GDM1 (cell line): ENCODE results near the gene ZKSCAN1.
"Not testable (repeated sequence)": the region's sequence is repeated elsewhere in the genome, so short reads cannot be mapped to it uniquely, and the experiment has no call there.

ENCODE experiments used
- DNase-seq: peaks from one replicate; lab custom pipeline; 2025; lab: John Stamatoyannopoulos, UW

The ZKSCAN1 gene

GRCh38 chr7:100003711-100004661, 11.4 kb upstream of the ZKSCAN1 start:
- peak; percentile 23 for DNase-seq

DNA sequence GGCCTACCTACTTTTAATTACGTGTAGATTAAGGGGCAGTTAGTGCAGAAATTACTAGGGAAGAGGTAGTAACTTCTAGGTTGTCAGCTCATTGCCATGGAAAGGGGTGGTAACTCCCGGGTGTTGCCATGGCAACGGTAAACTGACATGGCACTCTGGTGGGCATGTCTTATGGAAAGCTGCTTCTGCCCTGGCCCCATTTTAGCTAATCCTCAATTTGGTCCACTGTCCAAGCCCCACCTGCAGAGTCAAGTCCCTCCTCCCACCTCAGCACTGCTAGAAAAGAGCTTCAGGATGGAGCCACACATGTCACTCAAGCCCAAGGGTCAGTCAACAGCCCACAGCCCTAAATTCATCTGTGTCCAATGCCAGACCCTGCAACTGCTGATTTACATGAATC, 7.5 kb upstream of the ZKSCAN1 start:
- DNase-seq, result no peak

DNA sequence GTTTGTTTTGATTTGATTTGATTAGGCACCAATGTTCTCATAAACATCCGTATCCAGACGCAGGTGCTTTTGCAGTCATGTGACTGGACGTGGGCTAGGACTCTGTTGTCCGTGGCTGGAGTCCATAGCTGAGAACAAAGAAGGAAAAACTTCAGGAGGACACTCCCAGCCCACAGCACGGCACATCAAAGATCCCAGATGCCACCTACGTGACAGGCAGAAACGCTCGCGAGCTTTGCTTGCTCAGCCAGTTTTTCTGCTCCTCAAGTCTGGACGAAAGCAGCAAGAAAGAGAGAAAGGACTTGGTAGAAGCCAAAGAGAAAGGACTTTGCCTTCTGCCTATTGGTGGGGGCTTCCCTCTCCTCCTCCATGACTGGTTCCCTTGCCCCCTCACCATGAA, 6.9 kb upstream of the ZKSCAN1 start:
- no peak for DNase-seq

DNA sequence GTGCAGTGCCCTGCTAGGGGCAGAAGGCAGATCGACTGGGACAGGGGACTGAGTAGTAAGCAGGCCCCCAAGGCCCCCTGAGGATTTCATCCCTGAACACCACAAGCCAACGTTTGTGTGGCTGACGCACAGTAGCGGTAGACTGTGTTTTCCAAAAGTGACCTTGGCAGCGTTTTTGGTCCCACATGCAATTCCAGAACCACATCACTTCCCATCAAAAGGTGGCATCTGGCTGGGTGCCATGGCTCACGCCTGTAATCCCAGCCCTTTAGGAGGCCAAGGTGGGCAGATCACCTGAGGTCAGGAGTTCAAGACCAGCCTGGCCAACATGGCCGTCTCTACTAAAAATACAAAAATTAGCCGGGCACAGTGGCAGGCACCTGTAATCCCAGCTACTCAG, 5.4 kb upstream of the ZKSCAN1 start:
- not testable (repeated sequence) for DNase-seq

DNA sequence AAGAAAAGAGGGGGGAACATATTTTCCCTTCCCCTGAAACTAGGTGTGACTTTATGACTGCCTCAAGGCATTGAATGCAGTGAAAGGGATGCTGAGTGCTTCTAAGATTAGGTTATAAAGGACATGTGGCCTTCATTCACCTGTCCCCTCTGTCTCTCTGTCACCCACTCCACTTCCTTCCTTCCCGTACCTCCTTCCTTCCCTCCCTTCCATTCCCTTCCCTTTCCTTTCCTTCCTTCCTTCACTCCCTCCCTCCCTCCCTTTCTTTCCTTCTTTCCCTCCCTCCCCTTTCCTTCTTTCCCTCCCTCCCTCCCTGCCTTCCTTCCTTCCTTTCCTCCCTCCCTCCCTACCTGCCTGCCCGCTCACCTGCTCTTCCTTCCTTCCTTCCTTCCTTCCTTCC, 4.5 kb upstream of the ZKSCAN1 start:
- no peak for DNase-seq

DNA sequence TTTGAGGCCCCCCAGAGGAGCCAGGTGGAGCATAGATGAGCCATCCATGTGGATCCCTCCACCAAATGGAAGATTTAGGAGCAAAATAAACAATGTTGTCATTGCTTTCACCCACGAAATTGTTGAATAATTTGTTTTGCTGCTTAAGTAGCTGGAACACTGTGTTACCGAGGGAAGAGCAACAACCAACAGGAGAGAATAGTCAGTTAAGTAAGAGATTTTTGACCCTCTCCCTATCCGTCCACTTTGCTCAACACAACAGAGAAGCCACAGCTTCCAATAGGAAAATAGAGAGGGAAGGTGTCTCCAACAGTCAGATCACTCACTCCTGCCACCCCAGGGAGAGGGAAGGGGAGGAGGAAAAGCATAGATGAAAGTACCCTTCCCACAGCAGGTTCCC, 3.9 kb upstream of the ZKSCAN1 start:
- no peak for DNase-seq

DNA sequence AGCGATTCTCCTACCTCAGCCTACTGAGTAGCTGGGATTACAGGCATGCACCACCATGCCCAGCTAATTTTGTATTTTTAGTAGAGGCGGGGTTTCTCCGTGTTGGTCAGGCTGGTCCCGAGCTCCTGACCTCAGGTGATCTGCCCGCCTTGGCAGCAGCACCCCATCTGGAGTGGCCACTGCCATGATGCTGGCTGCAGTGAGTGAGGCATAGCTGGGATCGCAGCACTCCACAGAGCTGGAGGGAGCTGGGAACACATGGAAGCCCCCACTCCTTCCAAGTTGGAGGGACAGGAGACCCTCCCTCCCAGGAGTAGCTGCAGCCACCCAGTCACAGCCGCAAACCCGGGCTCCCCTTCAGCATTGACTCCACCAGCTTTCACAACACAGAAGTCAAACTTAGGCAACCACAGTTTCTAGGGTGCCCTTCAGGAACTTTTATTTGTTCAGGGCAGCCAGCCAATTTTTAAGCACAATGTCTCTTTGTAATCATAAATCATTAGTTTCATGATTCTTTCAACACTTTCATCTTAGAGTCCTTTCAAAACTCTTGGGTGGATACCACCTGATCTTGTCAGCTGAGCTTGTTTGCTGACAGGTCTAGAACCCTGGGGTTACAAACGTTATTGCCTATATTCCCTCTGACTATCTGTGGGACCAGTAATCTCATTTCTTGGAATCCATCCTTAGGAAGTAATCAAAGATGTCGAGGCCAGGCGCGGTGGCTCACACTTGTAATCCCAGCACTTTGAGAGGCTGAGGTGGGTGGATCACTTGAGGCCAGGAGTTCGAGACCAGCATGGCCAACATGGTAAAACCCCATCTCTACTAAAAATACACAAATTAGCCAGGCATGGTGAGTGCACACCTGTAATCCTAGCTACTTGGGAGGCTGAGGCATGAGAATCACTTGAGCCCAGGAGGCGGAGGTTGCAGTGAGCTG, 2.7 kb upstream of the ZKSCAN1 start:
- not testable (repeated sequence) for DNase-seq

DNA sequence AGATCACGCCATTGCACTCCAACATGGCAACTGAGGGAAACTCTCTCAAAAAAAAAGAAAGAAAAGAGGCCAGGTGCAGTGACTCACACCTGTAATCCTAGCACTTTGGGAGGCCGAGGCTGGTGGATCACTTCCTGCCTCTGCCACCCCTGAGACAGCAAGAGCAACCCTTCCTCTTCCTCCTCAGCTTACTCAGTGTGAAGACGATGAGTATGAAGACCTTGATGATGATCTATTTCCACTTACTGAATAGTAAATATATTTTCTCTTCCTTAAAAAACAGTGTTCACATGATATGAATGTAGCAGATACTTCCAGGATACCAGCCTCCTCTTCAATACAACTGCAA, 2.1 kb upstream of the ZKSCAN1 start:
- DNase-seq, result no peak

GRCh38 chr7:100016215-100016901, 962 bp downstream of the ZKSCAN1 start:
- DNase-seq, result no peak

DNA sequence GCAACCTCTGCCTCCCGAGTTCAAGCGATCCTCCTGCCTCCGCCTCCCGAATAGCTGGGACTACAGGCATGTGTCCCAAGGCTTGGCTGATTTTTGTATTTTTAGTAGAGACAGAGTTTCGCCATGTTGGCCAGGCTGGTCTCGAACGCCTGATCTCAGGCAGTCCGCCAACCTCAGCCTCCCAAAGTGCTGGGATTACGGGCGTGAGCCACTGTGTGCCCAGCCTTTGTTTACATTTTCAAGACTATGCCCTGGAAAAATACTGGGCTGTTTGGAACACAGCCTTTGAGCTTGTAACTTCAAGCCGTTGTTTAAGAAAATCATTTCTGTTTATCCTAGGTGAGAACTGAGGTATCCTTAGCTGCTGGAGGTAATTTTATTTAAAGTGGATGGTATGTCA, 1.9 kb downstream of the ZKSCAN1 start:
- no peak for DNase-seq

DNA sequence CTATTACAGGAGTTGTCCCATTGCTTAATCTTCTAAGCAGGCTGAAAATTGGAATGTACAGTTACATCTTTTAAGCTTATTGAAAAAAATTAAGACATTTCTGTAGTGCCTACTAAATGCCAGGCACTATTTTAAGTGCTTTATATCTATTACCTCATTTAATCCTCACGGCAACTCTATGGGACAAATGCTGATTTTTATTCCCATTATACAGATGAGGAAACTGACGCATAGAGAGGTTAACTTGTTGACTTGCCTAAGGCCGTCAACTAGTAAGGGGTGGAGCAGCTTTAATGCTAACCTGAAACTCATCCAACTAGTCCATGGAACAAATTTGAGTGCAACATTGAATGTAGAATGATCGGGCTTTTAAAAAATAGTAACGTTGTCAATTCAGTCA, 2.5 kb downstream of the ZKSCAN1 start:
- no peak for DNase-seq

DNA sequence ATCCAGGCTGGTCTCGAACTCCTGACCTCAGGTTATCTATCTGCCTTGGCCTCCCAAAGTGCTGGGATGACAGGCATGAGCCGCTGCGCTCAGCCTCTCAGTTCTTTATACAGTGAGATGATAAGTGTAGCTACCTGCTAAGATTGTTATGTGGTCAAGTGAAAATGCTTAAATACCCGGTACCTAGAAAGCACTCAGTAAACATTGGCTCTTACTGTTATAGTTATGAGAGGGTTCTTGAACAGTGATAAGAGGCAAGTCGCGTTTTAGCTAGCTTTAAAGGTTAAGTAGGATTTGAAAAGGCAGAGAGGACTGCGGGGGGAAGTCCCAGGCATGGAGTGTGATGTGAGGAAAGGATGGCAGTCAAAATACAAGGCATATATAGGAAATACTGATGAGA, 4.5 kb downstream of the ZKSCAN1 start:
- DNase-seq, result no peak

DNA sequence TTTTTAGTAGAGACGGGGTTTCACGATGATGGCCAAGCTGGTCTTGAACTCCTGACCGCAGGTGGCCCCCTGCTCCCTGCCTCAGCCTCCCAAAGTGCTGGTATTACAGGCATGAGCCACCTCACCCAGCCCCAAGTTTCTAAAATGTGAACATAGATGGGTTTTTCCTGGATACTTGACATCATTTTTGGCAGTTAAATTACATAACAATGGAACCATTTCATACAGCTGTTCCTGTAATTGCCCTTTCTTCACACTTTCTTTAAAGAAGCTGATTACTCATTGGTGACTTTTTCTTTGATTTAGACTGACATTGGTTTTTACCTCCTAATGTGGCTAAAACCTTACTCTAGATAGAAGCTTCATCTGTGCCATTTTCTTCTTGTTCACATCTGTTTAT, 5.9 kb downstream of the ZKSCAN1 start:
- no peak for DNase-seq

DNA sequence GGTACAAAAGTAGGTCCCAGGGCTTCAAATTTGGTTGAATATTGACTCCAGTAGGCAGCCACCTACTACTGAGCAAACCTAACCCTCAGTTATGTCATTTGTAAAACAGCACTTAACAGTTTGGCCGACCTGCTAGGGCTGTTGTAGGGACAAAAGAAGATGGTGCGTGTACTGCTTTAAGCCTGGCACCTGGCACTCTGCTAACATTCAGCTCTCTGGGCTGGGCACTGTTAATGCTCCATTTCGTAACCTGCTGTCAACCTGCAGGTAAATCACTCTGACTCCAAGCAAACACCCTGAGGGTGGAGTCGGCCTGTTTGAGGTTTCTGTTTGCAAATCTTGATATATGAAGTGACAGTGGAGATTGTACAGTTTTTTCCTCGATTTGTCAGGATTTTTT, 7.2 kb downstream of the ZKSCAN1 start:
- DNase-seq, result no peak

DNA sequence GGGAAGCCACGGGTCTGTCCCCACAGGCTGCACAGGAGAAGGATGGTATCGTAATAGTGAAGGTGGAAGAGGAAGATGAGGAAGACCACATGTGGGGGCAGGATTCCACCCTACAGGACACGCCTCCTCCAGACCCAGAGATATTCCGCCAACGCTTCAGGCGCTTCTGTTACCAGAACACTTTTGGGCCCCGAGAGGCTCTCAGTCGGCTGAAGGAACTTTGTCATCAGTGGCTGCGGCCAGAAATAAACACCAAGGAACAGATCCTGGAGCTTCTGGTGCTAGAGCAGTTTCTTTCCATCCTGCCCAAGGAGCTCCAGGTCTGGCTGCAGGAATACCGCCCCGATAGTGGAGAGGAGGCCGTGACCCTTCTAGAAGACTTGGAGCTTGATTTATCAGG, 8.1 kb downstream of the ZKSCAN1 start:
- no peak for DNase-seq

DNA sequence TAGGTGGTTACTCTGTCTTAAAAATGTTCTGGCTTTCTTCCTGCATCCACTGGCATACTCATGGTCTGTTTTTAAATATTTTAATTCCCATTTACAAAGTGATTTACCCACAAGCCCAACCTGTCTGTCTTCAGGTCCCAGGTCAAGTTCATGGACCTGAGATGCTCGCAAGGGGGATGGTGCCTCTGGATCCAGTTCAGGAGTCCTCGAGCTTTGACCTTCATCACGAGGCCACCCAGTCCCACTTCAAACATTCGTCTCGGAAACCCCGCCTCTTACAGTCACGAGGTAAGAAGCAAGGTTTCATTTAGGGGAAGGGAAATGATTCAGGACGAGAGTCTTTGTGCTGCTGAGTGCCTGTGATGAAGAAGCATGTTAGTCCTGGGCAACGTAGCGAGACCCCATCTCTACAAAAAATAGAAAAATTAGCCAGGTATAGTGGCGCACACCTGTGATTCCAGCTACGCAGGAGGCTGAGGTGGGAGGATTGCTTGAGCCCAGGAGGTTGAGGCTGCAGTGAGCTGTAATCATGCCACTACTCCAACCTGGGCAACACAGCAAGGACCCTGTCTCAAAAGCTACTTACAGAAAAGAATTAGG, 8.7 kb downstream of the ZKSCAN1 start:
- no peak for DNase-seq

DNA sequence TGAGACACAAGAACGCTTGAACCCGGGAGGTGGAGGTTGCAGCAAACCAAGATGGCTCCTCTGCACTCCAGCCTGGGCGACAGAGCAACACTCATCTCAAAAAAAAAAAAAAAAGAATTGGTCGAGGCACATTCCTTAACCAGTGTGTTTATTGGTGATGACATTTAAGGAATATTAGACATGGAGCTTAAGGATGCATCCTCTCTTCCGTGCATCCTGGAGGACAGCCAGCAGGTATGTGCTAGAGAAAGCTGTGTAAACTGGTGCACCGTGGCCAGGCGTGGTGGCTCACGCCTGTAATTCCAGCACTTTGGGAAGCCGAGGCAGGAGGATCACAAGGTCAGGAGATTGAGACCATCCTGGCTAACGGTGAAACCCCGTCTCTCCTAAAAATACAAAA, 11.8 kb downstream of the ZKSCAN1 start:
- no peak for DNase-seq

- DNase-seq, result no peak
Measured at GRCh38 chr7:100029596-100029995, 14.2 kb downstream of the ZKSCAN1 start.

DNA sequence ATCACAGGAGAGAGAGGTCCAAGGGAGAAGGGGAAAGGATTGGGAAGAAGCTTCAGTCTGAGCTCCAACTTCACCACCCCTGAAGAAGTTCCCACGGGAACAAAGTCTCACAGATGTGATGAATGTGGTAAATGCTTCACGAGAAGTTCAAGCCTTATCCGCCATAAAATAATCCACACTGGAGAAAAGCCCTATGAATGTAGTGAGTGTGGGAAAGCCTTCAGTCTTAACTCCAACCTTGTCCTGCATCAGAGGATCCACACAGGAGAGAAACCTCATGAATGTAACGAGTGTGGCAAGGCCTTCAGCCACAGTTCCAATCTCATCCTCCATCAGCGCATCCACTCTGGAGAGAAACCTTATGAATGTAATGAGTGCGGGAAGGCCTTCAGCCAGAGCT, 18.1 kb downstream of the ZKSCAN1 start:
- DNase-seq, result no peak

DNA sequence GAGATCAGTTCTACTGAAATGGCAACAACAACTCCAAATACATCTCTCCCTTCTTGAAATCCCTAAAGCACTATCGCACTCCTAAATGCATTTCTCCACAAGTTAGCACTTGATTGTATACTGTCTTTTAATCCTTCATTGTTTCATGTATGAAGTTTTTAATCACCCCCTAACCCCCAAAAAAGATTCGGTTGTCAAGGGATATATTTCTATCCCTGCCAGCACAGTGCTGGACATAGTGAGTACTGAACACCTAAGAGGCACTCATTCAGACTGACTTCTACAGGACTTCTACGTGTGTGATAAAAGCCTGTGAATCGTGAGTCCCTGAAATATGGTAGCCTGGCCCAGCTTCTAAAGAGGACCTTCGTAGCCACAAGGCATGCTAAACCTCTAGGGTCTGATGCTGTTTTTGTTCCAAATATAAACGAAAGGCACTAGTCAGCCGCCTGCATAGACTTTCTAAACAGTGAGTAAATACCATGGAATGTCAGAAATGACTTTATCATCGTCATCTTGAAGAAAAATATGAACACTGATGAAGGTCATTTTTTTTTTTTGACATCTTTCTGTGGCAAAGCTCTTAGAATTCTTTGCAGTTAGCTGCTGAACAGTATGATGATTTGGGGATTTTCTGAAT, 19.6 kb downstream of the ZKSCAN1 start:
- no peak for DNase-seq

GRCh38 chr7:100035876-100036275, 20.5 kb downstream of the ZKSCAN1 start:
- no peak for DNase-seq

DNA sequence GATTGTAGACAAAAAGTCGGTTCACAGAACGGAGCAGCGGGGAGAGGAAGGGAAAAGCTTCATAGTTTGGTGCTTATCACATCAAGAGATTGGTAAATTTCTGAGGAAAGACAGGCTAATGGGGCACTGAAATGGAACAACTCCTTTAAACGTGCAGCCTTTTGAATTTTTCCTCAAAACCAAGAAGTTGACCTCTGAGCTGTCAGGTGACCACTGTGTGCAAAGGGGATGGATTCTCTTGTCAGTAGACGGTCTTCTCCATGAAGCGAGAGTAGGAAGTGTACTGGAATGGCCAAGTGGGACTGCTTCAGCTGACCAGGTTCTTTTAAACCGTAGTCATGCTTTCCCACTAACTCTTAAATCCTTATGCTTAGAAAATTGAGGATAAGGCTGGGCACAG, 22.9 kb downstream of the ZKSCAN1 start:
- DNase-seq, result no peak
